ENCODE results near the gene CHD6. TPM values are rescaled to one million over a fixed set of nuclear protein-coding genes. Genes with fewer than 3 reads are reported as not detected.

The CHD6 gene
- polyA plus RNA-seq, 10 donors: 15.4 to 27.1 (median 21.8) TPM

- DNase-seq: no peak
These were observed 244.0 kb downstream of the CHD6 start for GRCh38 chr20:41373931-41374920.

GRCh38 chr20:41373251-41373783 lies 244.9 kb downstream of the CHD6 start:
- peak in 1 of 3 donors; percentile 39 for DNase-seq

GRCh38 chr20:41371371-41371770 lies 246.8 kb downstream of the CHD6 start:
- no peak for DNase-seq

DNA sequence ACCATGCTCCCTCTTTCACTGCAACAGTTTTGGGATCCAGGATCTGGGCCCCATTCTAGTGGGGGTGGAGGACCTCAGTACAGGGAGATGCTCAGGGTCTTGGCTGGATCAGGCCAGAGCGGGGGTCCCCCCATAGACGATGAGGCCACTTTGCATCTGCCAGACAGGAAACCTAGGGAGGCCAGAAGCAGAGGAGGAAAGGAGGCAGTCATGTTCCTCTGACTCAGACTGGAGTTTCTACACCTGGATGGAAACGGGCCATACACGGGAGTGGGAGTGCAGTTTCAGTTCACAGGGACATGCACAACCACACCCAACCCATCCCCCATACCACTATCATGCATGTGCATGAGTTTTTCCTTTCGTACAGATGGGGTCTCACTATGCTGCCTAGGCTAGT lies 248.0 kb downstream of the CHD6 start:
- DNase-seq: no peak

- DNase-seq: no peak
These were observed 248.5 kb downstream of the CHD6 start for GRCh38 chr20:41369673-41370072.

DNA sequence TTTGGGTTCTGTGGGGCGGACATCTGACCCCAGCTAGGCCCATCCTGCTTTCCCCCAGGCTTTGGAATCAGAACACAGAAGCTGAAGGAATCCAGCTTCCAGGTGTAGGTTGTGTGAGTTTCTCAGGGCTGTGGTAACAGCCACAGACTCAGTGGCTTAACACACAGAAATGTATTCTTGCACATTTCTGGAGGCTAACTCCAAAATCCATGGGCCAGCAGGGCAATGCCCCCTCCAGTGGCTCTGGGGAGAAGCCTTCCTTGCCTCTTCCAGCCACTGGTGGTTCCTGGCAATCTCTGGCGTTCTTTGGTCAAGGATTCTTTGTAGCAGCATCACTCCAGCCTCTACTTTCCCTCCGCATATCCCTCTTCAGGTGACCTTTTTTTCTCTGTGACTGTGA lies 250.2 kb downstream of the CHD6 start:
- no peak for DNase-seq

- DNase-seq: peak in 1 of 3 donors; percentile 34
These were observed 250.8 kb downstream of the CHD6 start for GRCh38 chr20:41367393-41367695.

DNA sequence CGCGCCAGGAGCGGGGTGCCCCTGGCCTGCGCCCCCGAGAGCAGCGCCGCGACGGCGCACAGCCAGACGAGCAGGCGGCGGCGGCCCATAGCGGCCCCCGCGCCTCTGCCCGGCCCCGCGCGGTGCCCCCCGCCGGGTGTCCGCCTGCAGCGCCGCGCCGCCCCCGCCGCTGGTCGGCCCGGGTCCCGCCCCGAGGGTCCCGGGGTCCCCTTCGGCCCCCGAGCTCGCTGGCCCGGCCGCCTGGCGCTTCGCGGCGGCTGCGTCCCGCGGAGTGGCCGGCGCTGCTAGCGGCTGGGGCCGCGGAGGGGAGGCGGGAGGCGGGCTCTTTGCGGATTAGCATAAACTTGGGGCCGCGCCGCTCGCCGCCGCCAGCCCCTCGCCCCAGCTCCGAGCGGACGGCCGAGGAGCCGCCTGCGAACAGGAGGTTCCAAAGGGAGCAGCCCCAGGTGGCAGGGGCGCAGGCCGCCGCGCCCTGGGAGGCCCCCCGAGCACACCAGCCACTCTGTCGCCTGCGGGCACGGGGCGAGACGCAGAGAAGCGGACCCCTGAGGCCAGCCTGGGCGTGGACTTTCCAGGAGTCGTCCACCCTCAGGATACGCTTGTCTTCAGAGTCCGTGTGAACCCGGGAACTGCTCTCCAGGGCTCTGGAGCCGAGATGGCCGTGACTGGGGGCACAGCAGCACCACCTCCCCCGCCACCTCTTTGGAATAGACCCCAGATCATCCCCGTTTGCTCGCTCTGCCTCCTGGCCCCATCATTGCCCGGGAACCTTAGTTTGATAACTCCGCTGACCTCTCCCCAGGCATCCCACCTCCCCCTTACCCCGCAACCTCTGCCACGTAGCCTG lies 251.4 kb downstream of the CHD6 start, which contains the start of gene EMILIN3:
TSS of gene EMILIN3 (minus strand) at position 273 of the 847 bp plus-strand sequence. CDS start at position 89, 184 bp downstream.
- DNase-seq: peak in 2 of 3 donors; percentile 51 to 83

- DNase-seq: peak in 2 of 3 donors; percentile 55 to 75
These were observed 252.2 kb downstream of the CHD6 start for GRCh38 chr20:41365777-41366545.

- DNase-seq: no peak
These were observed 253.0 kb downstream of the CHD6 start for GRCh38 chr20:41364967-41365765.

DNA sequence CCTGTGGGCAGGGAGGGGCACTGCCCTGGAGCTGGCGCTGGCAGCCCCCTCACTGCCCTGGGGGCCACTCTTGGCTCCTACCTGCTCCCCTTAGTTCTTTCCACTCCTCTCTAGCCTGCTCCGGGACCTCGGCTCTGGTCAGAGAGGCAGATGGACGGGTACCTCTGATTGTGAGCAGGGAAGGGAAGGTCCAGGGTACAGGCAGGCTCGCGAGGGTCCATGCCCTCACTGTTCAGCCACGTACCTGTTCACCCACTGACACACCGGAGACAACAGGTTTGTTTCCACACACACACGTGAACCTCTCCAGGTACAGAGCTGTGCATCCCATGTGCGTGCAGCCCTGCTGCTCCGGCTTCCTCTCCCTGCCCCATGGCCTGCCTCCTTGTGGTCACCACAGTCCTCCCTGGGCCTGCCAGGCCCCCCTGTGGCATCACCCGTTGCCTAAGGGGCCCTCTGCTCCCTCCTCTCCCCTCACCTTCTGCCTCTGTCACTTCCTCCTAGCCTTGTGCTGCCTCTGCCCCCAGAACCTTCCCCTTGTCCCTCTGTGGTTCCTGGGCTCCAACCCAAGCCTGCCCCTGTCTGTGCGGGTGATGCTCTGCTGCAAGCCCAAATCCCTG lies 253.8 kb downstream of the CHD6 start:
- DNase-seq: no peak

DNA sequence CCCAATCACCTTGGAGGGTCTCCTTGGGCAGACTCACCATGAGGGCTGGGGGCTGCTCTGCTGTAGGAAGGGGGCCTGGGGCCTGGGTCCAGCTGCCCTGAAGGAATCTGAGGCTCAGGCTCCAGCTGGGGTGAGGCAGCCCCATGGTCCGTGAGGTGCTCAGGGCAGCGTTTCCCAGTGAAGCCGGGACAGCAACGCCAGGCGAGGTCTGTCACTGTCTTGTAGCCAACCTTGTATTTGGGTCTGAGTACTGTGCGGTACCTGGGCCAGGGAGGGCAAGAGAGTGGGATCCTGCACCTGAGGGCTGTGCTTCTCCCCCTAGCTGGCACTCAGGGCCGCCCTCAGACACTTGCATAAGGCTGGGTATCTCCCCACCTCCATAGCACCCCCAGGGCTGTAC lies 254.6 kb downstream of the CHD6 start:
- no peak for DNase-seq

- no peak for DNase-seq
These were observed 255.4 kb downstream of the CHD6 start for GRCh38 chr20:41362748-41363140.

GRCh38 chr20:41361757-41362747 lies 256.1 kb downstream of the CHD6 start:
- DNase-seq: no peak

DNA sequence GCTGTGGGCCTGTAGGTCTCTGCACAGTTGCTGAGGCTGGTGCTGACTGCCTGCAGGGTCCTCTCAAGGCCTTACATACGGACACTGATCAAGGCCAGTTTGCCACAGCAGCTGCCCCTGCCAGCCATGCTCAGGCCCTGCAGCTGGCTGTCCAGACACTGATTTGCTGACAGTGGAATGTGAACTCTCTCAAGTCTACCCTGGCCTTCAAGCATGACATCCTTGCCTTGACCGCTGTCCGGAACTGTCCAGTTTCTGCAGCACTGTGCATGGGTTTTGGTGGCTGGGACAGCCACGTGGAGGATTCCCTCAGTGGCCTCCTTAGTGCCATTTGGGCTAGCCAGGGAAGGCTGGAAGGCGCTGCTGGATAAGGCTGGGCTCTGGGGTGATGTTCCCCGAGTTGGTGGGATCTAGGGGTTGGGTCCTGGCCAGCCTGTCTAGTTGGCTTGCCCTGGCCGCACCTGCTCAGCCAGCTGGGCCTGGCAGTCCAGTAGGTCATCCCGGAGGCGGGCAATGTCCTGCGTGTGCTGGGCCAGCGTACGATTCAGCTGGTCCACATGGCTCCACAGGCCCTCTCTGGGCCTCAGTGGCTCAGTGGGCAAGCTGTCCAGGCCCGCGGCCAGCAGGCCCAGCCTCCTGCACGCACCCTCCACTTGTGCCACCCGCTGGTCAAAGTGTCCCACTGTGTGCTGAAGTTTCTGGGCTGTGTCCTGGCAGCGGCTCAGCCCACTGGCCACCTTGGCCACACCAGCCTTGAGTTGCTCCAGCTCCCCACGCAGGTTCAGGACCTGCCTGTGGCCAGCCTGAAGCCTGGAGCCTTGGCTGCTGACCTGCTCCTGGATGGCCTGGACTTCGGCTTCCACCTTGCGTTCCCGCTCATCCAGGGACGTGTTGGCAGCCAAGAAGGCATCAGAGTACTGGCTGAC lies 257.1 kb downstream of the CHD6 start:
- DNase-seq: peak in 1 of 3 donors; percentile 66

DNA sequence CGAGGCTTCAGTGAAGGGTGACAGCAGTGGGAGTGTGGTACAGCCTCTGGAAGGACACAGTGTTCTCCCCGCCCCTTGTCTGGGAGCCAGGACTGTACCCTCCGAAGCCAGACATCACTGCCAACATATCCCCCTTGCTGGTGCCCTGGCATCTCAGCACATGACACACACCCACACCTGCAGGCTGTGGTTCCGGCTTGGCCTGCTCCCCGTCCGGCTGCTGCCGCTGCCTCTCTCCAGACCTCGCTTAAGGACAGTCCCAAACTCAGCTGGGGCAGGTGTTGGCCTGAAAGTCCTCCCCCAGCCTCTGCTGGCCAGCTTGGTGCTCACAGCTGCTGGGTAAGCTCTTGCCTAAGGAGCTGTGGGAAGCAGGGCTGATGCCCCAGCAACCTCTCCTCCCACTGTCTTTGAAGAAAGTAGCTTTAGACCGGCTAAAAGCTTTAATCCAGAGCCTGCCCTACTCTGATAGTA lies 258.6 kb downstream of the CHD6 start:
- DNase-seq: no peak

GRCh38 chr20:41358717-41359116 lies 259.5 kb downstream of the CHD6 start:
- no peak for DNase-seq

GRCh38 chr20:41358230-41358629 lies 259.9 kb downstream of the CHD6 start:
- no peak for DNase-seq
